K562 (cell line): ENCODE results near the gene MARS1. TPM values are rescaled to one million over a fixed set of nuclear protein-coding genes. Genes with fewer than 3 reads are reported as not detected.
A peak's percentile ranks its signal among the peaks of the same experiment; 100 is the strongest.

Experiments
- ATAC-seq: fragments of 200-7000 bp; cut with Tn5 transposase; 3 replicates; pipeline ENCODE4 v1.9.1; 2020; ENCODE audit warnings: moderate library complexity
- BruUV-seq: library from RNA; stranded (reverse); fragments of 400-500 nt; replicated peaks from 2 replicates; lab custom pipeline; 2021; lab: Mats Ljungman, UMichigan
- CTCF ChIA-PET: fragments of 300-600 bp; formaldehyde crosslinking; extraction: SDS; loops from one replicate; lab custom pipeline; 2021; ENCODE audit warnings: low intra/inter-chr PET ratio; lab: Yijun Ruan, JAX
- POLR2A ChIA-PET: fragments of 300-600, 350-650 bp; sonication (Branson Sonifier 250); formaldehyde crosslinking; extraction: SDS; loops from one replicate; lab custom pipeline; 2021; ENCODE audit warnings: antibody characterized with exemption, inconsistent platforms; lab: Yijun Ruan, JAX
- DNase-seq, 4 experiments: peaks; one replicate each; pipeline versions ENCODE4 v3.0.0 to v3.0.0-alpha.2; 2011 to 2018; ENCODE audit warnings: low spot score in 3 of 4, mixed read lengths in 3 of 4; ENCODE audit errors: extremely low read depth in 1 of 4
- FAIRE-seq: peaks from 2 replicates; lab custom pipeline; 2011; peaks lifted over from hg19 to GRCh38; lab: Jason Lieb, UNC
- H2AFZ ChIP-seq: 2 replicates; pipeline ENCODE4 v1.6.0; 2011; ENCODE audit warnings: low read depth, low read length, control low read depth, inconsistent platforms
- H3K27ac ChIP-seq: fragments of 200-600 bp; 3 replicates; pipeline ENCODE4 v1.8.0; 2011; ENCODE audit warnings: low read depth, mild to moderate bottlenecking, control low read depth, inconsistent platforms, low read length, moderate library complexity, mixed read lengths; ENCODE audit errors: extremely low read depth
- H3K27me3 ChIP-seq, 2 experiments: fragments of 300-600 bp in 1 of 2; 2 replicates in 1 of 2; 3 replicates in 1 of 2; pipeline versions ENCODE4 v1.6.0 to v1.8.0; 2011; ENCODE audit warnings: inconsistent platforms in 2 of 2, low read length in 2 of 2, mild to moderate bottlenecking in 1 of 2, mixed read lengths in 1 of 2, moderate library complexity in 1 of 2; ENCODE audit not compliant: control insufficient read depth in 2 of 2, insufficient read depth in 2 of 2
- H3K36me3 ChIP-seq: fragments of 300-600 bp; 3 replicates; pipeline ENCODE4 v1.8.0; 2011; ENCODE audit warnings: mild to moderate bottlenecking, low read length, inconsistent platforms; ENCODE audit not compliant: control insufficient read depth, insufficient read depth
- H3K4me1 ChIP-seq, 2 experiments: fragments of 200-600 bp in 1 of 2; replicated peaks in 1 of 2; 2 replicates in 1 of 2; 3 replicates in 1 of 2; pipeline versions ENCODE4 v1.5.1 to v1.8.0; 2011; ENCODE audit warnings: inconsistent platforms in 2 of 2, low read length in 2 of 2, mild to moderate bottlenecking in 1 of 2, mixed read lengths in 1 of 2, moderate library complexity in 1 of 2; ENCODE audit not compliant: control insufficient read depth in 2 of 2, insufficient read depth in 2 of 2
- H3K4me2 ChIP-seq: 2 replicates; pipeline ENCODE4 v1.6.1; 2011; ENCODE audit warnings: low read length, control low read depth, inconsistent platforms, mixed read lengths; ENCODE audit not compliant: insufficient read depth
- H3K4me3 ChIP-seq: fragments of 200-600 bp; sonication (generic), shearing (Covaris generic); 2 replicates; pipeline ENCODE4 v1.5.1; 2016; ENCODE audit warnings: control low read depth, inconsistent platforms
- H3K79me2 ChIP-seq: fragments of 200-600 bp; 3 replicates; pipeline ENCODE4 v1.8.0; 2011; ENCODE audit warnings: low read length, inconsistent platforms; ENCODE audit not compliant: control insufficient read depth, insufficient read depth
- H3K9ac ChIP-seq, 2 experiments: 2 replicates each; pipeline versions ENCODE4 v1.6.0 to v1.6.1; 2011; ENCODE audit warnings: low read depth in 2 of 2, low read length in 2 of 2, control low read depth in 1 of 2, inconsistent platforms in 1 of 2, mild to moderate bottlenecking in 1 of 2, mixed read lengths in 1 of 2; ENCODE audit not compliant: insufficient read depth in 1 of 2
- H3K9me1 ChIP-seq: one replicate; pipeline ENCODE4 v1.6.0; 2011; ENCODE audit warnings: inconsistent platforms, mild to moderate bottlenecking, low read length, moderate library complexity; ENCODE audit not compliant: control insufficient read depth, insufficient read depth
- H3K9me3 ChIP-seq: replicated peaks from 2 replicates; pipeline ENCODE4 v1.5.1; 2011; ENCODE audit warnings: low read depth, low read length, inconsistent platforms; ENCODE audit not compliant: control insufficient read depth, insufficient read depth
- H4K20me1 ChIP-seq: replicated peaks from 2 replicates; pipeline ENCODE4 v1.6.1; 2011; ENCODE audit warnings: low read length, inconsistent platforms, mixed read lengths; ENCODE audit not compliant: control insufficient read depth, insufficient read depth
- CBFA2T3 ChIP-seq: fragments of 450-650 bp; IDR thresholded peaks from 2 replicates; pipeline ENCODE4 v1.6.1; 2017
- EGR1 ChIP-seq: fragments of 450-650 bp; conservative IDR thresholded peaks from 2 replicates; pipeline ENCODE4 v1.6.1; 2017; ENCODE audit warnings: mild to moderate bottlenecking
- HDAC1 ChIP-seq, 2 experiments: fragments of 450-650 bp; IDR thresholded peaks; 2 replicates each; pipeline ENCODE4 v1.6.1; 2016 to 2017; ENCODE audit warnings: inconsistent platforms in 1 of 2, mild to moderate bottlenecking in 1 of 2, moderate library complexity in 1 of 2
- ILF3 ChIP-seq: fragments of 450-650 bp; IDR thresholded peaks from 2 replicates; pipeline ENCODE4 v1.6.1; 2018; ENCODE audit warnings: antibody characterized with exemption, mild to moderate bottlenecking, moderate library complexity, borderline replicate concordance
- NEUROD1 ChIP-seq: fragments of 150-350 bp; IDR thresholded peaks from 2 replicates; pipeline ENCODE4 v1.6.1; 2014; ENCODE audit warnings: borderline replicate concordance, low read length, low read depth; ENCODE audit not compliant: partially characterized antibody
- NR2C1 ChIP-seq, 2 experiments: fragments of 450-650 bp; IDR thresholded peaks; 2 replicates each; pipeline ENCODE4 v1.6.1; 2017; ENCODE audit warnings: mild to moderate bottlenecking in 2 of 2, antibody characterized with exemption in 1 of 2, inconsistent platforms in 1 of 2, missing compliant biosample characterization in 1 of 2, missing genetic modification characterization in 1 of 2
- NRF1 ChIP-seq, 2 experiments: fragments of 450-650 bp; IDR thresholded peaks in 1 of 2; conservative IDR thresholded peaks in 1 of 2; 2 replicates each; pipeline ENCODE4 v1.6.1; 2014; ENCODE audit warnings: mild to moderate bottlenecking in 2 of 2
- PCBP1 ChIP-seq: fragments of 200-400 bp; formaldehyde crosslinking; IDR thresholded peaks from 2 replicates; pipeline ENCODE4 v1.6.1; 2018; ENCODE audit warnings: mild to moderate bottlenecking, low read depth, low read length; ENCODE audit not compliant: poor library complexity, severe bottlenecking
- RBBP5 ChIP-seq: fragments of 200-600 bp; sonication (generic); IDR thresholded peaks from 2 replicates; pipeline ENCODE4 v1.6.1; 2012; ENCODE audit warnings: borderline replicate concordance, mild to moderate bottlenecking, low read length, control low read depth, inconsistent platforms; ENCODE audit not compliant: insufficient read depth, poor library complexity, severe bottlenecking
- STAT5A ChIP-seq: IDR thresholded peaks from 2 replicates; pipeline ENCODE4 v1.6.1; 2012; ENCODE audit warnings: low read length, inconsistent platforms, borderline replicate concordance
- ZEB2 ChIP-seq: fragments of 450-650 bp; IDR thresholded peaks from 2 replicates; pipeline ENCODE4 v1.6.1; 2016
- ZNF551 ChIP-seq: fragments of 250-450 bp; sonication (Bioruptor Pico); IDR thresholded peaks from 2 replicates; pipeline ENCODE4 v1.5.0; 2021; ENCODE audit warnings: mild to moderate bottlenecking, moderate library complexity
- WGBS: fragments of 100-300 bp; shearing (Covaris generic); methylation state at CpG from one replicate; pipeline ENCODE4 v1.1.6; 2016; ENCODE audit warnings: low coverage, mixed read lengths; ENCODE audit not compliant: insufficient coverage; ENCODE audit errors: missing lambda C conversion rate; 5-methylcytosine and 5-hydroxymethylcytosine counted together
- in situ Hi-C: fragments of 300-500 bp; cut with MboI; formaldehyde crosslinking; loops from 4 replicates; pipeline ENCODE4 v1.15.0; 2018; ENCODE audit warnings: inconsistent platforms, mixed read lengths
- intact Hi-C: fragments of 100-400 bp; cut with micrococcal nuclease; formaldehyde crosslinking; loops from 2 replicates; pipeline ENCODE4 v1.14.2; 2022
- polyA plus RNA-seq, 8 experiments: library from polyadenylated mRNA; depleted of rRNA in 4 of 8; stranded (reverse) in 5 of 8; unstranded in 3 of 8; fragments of >200 nt; fragmentation: Nextera tagmentation in 2 of 8; fragmentation: Illumina TruSeq in 1 of 8; extraction: Ambion mirVana in 2 of 8; extraction: Trizol in 1 of 8; gene quantifications; 2 replicates each; pipeline versions ENCODE4 v1.2.1 to v1.2.3, GENCODE V29; 2011 to 2014; ENCODE audit warnings: inconsistent platforms in 1 of 8, missing spikeins in 1 of 8
- total RNA-seq, 7 experiments: library from RNA; depleted of rRNA in 6 of 7; stranded (reverse); fragments of >200 nt in 6 of 7; fragmentation: Illumina TruSeq in 2 of 7; extraction: Trizol in 2 of 7; gene quantifications; 2 replicates each; pipeline versions ENCODE4 v1.2.1 to v1.2.3, GENCODE V29; 2011 to 2021; ENCODE audit warnings: low replicate concordance in 1 of 7
- TF ChIP-seq, protein P1 (sequence below): fragments of 450-650 bp; IDR thresholded peaks from 2 replicates; pipeline ENCODE4 v1.6.1; 2016
- TF ChIP-seq, protein P2 (sequence below): fragments of 450-650 bp; IDR thresholded peaks from 2 replicates; pipeline ENCODE4 v1.6.1; 2016; ENCODE audit warnings: low read depth, mild to moderate bottlenecking, moderate library complexity
- TF ChIP-seq, protein P3 (sequence below): fragments of 450-650 bp; IDR thresholded peaks from 2 replicates; pipeline ENCODE4 v1.6.1; 2016; ENCODE audit warnings: antibody characterized with exemption

Gene MARS1
- total and polyA plus RNA-seq, 9 of the 15 experiments (the other 6 are each of a cell fraction or from before 2014, with no cell fraction given), result 117 to 382 (median 220) TPM

DNA sequence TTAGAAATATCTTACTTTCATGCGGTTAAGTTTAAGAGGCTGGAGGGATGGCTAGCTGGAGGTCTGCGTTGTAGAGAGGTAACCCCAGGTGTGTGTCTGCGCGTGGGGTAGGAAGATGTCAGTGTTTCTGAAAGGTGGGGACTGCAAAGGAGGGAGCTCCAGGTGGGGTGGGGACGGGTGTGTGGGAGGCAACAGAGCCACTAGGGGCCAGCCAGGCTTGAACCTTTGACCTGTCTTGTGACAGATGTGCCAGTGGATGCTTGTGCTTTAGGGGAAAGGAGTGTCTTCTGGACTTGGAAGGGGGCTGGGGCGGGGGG is 27.4 kb upstream of the MARS1 start:
- Histone ChIP-seq H3K9me3 (no peaks in the 10 kb centered on the region), H3K36me3 (no peaks in the 10 kb centered on the region), H3K79me2 (peaks cover 18% of the 10 kb centered on the region; the same call in 2 of the 3 replicates), H3K9ac (peak overlapping the region in 1 of 2 experiments; percentile 77; a peak in 1 of 4 replicates), H3K9me1 (no peaks in the 10 kb centered on the region), H3K4me1 (peaks cover 32 to 53% of the 10 kb centered on the region in 2 experiments), H3K4me3 (peak overlapping the region; percentile 62), H3K27ac (no peak overlapping the region), H2AFZ (no peak overlapping the region), H4K20me1 (no peaks in the 10 kb centered on the region), H3K4me2 (peak overlapping the region; percentile 50), H3K27me3 (0 out of 5 replicates have a peak, but pooled peaks cover 0 to 6% of the 10 kb centered on the region in 2 experiments)
- DNase-seq (peak in 2 of 4 experiments; percentile 40 to 63), FAIRE-seq (no peak), ATAC-seq (no peak)
- CTCF ChIA-PET, result interaction anchor here (0.6 to 1.9 kb wide), 3 partner anchors 195 to 445 kb away, joined by 3 to 8 read pairs (median 7); no protein-coding TSS in a partner anchor
- POLR2A ChIA-PET, result interaction anchor here (0.7 to 2.3 kb wide), 4 partner anchors 9 to 175 kb away, joined by 3 to 13 read pairs (median 5); no protein-coding TSS in a partner anchor
- WGBS, result 6% methylated on average over 5 of the region's 6 CpGs
- intact Hi-C loops (no loop called here), in situ Hi-C loops (no loop called here)
- TF ChIP-seq, protein P1, sequence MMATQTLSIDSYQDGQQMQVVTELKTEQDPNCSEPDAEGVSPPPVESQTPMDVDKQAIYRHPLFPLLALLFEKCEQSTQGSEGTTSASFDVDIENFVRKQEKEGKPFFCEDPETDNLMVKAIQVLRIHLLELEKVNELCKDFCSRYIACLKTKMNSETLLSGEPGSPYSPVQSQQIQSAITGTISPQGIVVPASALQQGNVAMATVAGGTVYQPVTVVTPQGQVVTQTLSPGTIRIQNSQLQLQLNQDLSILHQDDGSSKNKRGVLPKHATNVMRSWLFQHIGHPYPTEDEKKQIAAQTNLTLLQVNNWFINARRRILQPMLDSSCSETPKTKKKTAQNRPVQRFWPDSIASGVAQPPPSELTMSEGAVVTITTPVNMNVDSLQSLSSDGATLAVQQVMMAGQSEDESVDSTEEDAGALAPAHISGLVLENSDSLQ, result 0 out of 2 replicates have a peak, but pooled peaks have one; percentile 10
- TF ChIP-seq ZNF551 (CRISPR knock-in tag) (no peak), STAT5A (no peak), CBFA2T3 (0 out of 2 replicates have a peak, but pooled peaks have one; percentile 11), EGR1 (0 out of 2 replicates have a peak, but pooled peaks have one; percentile 21), NRF1 (conservative IDR thresholded peaks at IDR 0.05 in 1 of 2, IDR thresholded peaks at IDR 0.05 in 1 of 2) (no peak), ILF3 (no peak), RBBP5 (peak; percentile 30), NR2C1 (IDR thresholded peaks at IDR 0.05) (peak; percentile 39; the same call in 1 of the 2 replicates), NR2C1 (tag; IDR thresholded peaks at IDR 0.05) (no peak), NEUROD1 (no peak), HDAC1 (IDR thresholded peaks at IDR 0.05) (peak in 1 of 2 experiments; percentile 32; a peak in 1 of 4 replicates), ZEB2 (0 out of 2 replicates have a peak, but pooled peaks have one; percentile 42), PCBP1 (no peak)
- TF ChIP-seq, protein P2, sequence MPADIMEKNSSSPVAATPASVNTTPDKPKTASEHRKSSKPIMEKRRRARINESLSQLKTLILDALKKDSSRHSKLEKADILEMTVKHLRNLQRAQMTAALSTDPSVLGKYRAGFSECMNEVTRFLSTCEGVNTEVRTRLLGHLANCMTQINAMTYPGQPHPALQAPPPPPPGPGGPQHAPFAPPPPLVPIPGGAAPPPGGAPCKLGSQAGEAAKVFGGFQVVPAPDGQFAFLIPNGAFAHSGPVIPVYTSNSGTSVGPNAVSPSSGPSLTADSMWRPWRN, result no peak
- TF ChIP-seq, protein P3, sequence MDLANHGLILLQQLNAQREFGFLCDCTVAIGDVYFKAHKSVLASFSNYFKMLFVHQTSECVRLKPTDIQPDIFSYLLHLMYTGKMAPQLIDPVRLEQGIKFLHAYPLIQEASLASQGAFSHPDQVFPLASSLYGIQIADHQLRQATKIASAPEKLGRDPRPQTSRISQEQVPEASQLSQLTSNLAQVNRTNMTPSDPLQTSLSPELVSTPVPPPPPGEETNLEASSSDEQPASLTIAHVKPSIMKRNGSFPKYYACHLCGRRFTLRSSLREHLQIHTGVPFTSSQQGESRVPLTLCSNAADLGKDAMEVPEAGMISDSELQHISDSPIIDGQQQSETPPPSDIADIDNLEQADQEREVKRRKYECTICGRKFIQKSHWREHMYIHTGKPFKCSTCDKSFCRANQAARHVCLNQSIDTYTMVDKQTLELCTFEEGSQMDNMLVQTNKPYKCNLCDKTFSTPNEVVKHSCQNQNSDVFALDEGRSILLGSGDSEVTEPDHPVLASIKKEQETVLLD, result 0 out of 2 replicates have a peak, but pooled peaks have one; percentile 47
- BruUV-seq, result no TSS peak
